ENCODE data around the gene PTGFR.

DNA sequence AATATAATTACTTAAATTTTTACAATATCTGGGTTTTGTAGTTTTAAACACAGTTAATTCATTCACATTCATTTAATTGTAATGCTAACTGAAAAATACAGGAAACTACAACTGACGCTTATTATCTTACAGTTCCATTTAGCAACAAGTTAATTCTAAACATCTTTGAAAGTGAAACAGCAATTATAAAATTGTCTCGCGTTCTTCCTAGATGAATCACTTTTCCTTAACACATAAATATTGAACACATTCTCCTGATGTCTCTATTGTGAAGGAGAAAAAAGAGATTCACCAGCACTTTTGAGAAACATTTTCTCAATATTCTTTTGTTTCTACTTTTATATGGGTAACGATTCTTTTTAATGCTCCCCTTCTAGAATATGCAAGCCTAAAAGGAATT is 6.4 kb downstream of the PTGFR start:
- TF ChIP-seq, protein P1, sequence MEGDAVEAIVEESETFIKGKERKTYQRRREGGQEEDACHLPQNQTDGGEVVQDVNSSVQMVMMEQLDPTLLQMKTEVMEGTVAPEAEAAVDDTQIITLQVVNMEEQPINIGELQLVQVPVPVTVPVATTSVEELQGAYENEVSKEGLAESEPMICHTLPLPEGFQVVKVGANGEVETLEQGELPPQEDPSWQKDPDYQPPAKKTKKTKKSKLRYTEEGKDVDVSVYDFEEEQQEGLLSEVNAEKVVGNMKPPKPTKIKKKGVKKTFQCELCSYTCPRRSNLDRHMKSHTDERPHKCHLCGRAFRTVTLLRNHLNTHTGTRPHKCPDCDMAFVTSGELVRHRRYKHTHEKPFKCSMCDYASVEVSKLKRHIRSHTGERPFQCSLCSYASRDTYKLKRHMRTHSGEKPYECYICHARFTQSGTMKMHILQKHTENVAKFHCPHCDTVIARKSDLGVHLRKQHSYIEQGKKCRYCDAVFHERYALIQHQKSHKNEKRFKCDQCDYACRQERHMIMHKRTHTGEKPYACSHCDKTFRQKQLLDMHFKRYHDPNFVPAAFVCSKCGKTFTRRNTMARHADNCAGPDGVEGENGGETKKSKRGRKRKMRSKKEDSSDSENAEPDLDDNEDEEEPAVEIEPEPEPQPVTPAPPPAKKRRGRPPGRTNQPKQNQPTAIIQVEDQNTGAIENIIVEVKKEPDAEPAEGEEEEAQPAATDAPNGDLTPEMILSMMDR (IDR thresholded peaks at IDR 0.05 in 4 of 5, conservative IDR thresholded peaks at IDR 0.05 in 1 of 5): no peak
- TF ChIP-seq POLR2A (IDR thresholded peaks at IDR 0.05): no peak
